ENCODE results near the gene ARHGEF17. TPM values are rescaled to one million over a fixed set of nuclear protein-coding genes. Genes with fewer than 3 reads are reported as not detected.

Gene ARHGEF17
- total RNA-seq, 1 donor from 2014 or later = 43.3 TPM

- H3K4me3 Mint-ChIP-seq (ENCODE audit: unreplicated experiment) = no peak overlapping the region
- no peak for TF ChIP-seq CTCF (IDR thresholded peaks at IDR 0.05; ENCODE audit: partially characterized antibody, unreplicated experiment)
- peaks cover 10% of the 10 kb centered on the region for H3K4me1 Mint-ChIP-seq (ENCODE audit: low read depth, unreplicated experiment)
- peaks cover 4% of the 10 kb centered on the region for H3K9me3 Mint-ChIP-seq (ENCODE audit: unreplicated experiment)
- no peak overlapping the region for H3K27ac Mint-ChIP-seq (ENCODE audit: unreplicated experiment)
- H3K27me3 Mint-ChIP-seq (ENCODE audit: unreplicated experiment) = peaks cover 11% of the 10 kb centered on the region
- H3K36me3 Mint-ChIP-seq (ENCODE audit: unreplicated experiment) = no peaks in the 10 kb centered on the region
- DNase-seq = no peak
Observed at GRCh38 chr11:73347067-73347466, 39.0 kb downstream of the ARHGEF17 start.

- no peak for DNase-seq
- H3K4me1 Mint-ChIP-seq (ENCODE audit: low read depth, unreplicated experiment) = peaks cover 3% of the 10 kb centered on the region
- H3K27me3 Mint-ChIP-seq (ENCODE audit: unreplicated experiment) = peaks cover 12% of the 10 kb centered on the region
- no peak overlapping the region for H3K27ac Mint-ChIP-seq (ENCODE audit: unreplicated experiment)
- no peaks in the 10 kb centered on the region for H3K36me3 Mint-ChIP-seq (ENCODE audit: unreplicated experiment)
- H3K9me3 Mint-ChIP-seq (ENCODE audit: unreplicated experiment) = peaks cover under 1% of the 10 kb centered on the region
- TF ChIP-seq CTCF (IDR thresholded peaks at IDR 0.05; ENCODE audit: partially characterized antibody, unreplicated experiment) = no peak
- no peak overlapping the region for H3K4me3 Mint-ChIP-seq (ENCODE audit: unreplicated experiment)
Observed at GRCh38 chr11:73348838-73349237, 40.8 kb downstream of the ARHGEF17 start.

DNA sequence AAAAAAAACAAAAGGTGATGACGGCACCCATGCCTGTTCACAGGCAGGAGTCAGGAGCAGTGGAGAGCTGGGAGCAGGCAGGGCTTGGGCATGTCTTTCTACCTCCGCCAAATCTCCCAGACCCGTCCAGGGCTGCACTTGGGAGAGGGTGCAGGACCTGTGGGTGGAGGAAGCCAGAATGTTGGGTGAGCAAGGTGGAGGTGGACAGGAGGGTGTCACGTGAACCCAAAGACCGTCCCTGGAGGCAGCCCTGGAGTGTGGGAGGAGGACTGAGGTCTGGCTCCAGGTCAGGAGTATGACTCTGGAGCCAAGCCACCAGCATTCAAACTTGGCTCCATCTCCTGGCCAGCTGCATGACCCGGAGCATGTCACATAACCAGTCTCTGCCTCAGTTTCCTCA lies 41.6 kb downstream of the ARHGEF17 start:
- Mint-ChIP-seq H3K27me3 (ENCODE audit: unreplicated experiment) (peaks cover 12% of the 10 kb centered on the region), H3K36me3 (ENCODE audit: unreplicated experiment) (no peaks in the 10 kb centered on the region), H3K27ac (ENCODE audit: unreplicated experiment) (no peak overlapping the region), H3K9me3 (ENCODE audit: unreplicated experiment) (no peaks in the 10 kb centered on the region), H3K4me3 (ENCODE audit: unreplicated experiment) (no peak overlapping the region), H3K4me1 (ENCODE audit: low read depth, unreplicated experiment) (peaks cover 3% of the 10 kb centered on the region)
- no peak for TF ChIP-seq CTCF (IDR thresholded peaks at IDR 0.05; ENCODE audit: partially characterized antibody, unreplicated experiment)
- DNase-seq = no peak

DNA sequence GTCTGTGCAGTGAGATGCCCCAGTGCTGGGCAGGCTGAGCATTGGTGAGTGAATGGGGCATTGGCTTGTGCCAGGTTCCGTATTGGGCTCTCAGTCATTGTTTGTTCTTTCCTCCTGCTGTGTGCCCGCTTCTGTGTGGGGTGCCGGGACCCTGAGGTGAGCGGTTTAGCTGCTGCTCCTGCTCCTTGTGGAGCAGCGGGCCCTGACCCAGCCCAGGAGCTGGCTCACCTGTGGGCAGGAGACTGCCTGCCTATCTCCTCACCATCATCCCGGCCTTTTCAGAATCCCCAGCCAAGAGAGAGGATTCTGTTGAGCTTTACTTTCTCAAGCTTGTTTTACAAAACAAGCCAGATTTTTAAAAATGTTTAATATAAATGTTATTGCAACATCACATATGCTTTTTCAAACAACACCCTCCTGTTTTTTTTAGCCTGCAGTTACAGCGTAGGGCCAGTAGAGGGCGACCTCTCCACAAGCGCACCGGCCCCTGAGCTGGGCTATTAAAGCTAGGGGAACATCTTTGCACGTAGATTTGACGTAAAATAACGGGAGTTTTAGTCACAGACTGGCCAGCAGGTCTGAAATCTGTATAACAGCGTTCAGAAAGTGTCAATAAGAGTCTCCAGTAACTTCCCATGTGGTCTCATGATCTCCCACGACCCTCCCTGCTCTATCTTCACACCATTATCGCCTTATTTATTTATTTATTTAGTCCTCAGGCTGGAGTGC lies 43.0 kb downstream of the ARHGEF17 start:
- peak; percentile 99 for TF ChIP-seq CTCF (IDR thresholded peaks at IDR 0.05; ENCODE audit: partially characterized antibody, unreplicated experiment)
- Mint-ChIP-seq H3K4me1 (ENCODE audit: low read depth, unreplicated experiment) (peaks cover 3% of the 10 kb centered on the region), H3K27me3 (ENCODE audit: unreplicated experiment) (peaks cover 10% of the 10 kb centered on the region), H3K36me3 (ENCODE audit: unreplicated experiment) (no peaks in the 10 kb centered on the region), H3K9me3 (ENCODE audit: unreplicated experiment) (no peaks in the 10 kb centered on the region), H3K27ac (ENCODE audit: unreplicated experiment) (no peak overlapping the region), H3K4me3 (ENCODE audit: unreplicated experiment) (no peak overlapping the region)
- DNase-seq = peak; percentile 60

DNA sequence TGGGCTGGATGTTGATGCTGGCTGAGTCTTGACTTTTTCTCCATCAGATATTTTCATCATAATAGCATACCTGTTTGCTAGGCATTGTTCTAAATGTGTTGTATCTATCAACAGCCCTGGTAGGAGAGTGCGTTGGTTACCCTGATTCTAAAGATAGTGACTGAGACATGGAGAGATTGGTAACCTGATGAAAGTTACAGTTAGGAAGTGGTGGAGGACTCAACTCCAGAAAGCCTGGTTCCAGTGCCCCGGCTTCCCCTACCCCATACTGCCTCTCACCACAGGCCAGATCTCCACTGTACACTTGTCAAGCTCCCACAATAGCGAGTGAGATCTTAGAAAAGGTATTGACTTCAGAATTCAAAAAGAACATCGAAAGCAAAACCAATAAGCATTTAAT lies 45.3 kb downstream of the ARHGEF17 start:
- DNase-seq = no peak
- H3K4me1 Mint-ChIP-seq (ENCODE audit: low read depth, unreplicated experiment) = no peaks in the 10 kb centered on the region
- TF ChIP-seq CTCF (IDR thresholded peaks at IDR 0.05; ENCODE audit: partially characterized antibody, unreplicated experiment) = no peak
- no peaks in the 10 kb centered on the region for H3K36me3 Mint-ChIP-seq (ENCODE audit: unreplicated experiment)
- peaks cover 7% of the 10 kb centered on the region for H3K27me3 Mint-ChIP-seq (ENCODE audit: unreplicated experiment)
- H3K4me3 Mint-ChIP-seq (ENCODE audit: unreplicated experiment) = no peak overlapping the region
- no peaks in the 10 kb centered on the region for H3K9me3 Mint-ChIP-seq (ENCODE audit: unreplicated experiment)
- no peak overlapping the region for H3K27ac Mint-ChIP-seq (ENCODE audit: unreplicated experiment)

All from glutamatergic neuron (in vitro differentiated cells).